ENCODE results near the gene NOX5. TPM values are rescaled to one million over a fixed set of nuclear protein-coding genes. Genes with fewer than 3 reads are reported as not detected.

The NOX5 gene
- total and polyA plus RNA-seq, 2 donors (not counting 1 experiment from before 2014, with no cell fraction given), result 0.01 to 0.05 TPM

GRCh38 chr15:69082554-69082953 lies 68.1 kb downstream of the NOX5 start:
- no peaks in the 10 kb centered on the region for H3K4me1 Mint-ChIP-seq
- H3K27ac ChIP-seq (ENCODE audit: low read length in 2 of 2), result no peak overlapping the region
- no peak overlapping the region for H3K4me2 ChIP-seq (replicated peaks; ENCODE audit: low read depth, low read length, poor library complexity, severe bottlenecking)
- H3K36me3 ChIP-seq (replicated peaks in 1 of 2; ENCODE audit: control extremely low read depth in 1 of 2, control insufficient read depth in 1 of 2, extremely low read depth in 1 of 2, insufficient read depth in 2 of 2, low read length in 1 of 2), result no peaks in the 10 kb centered on the region
- intact Hi-C loops (cut with micrococcal nuclease), result no loop called here
- no peaks in the 10 kb centered on the region for H3K9me3 Mint-ChIP-seq (ENCODE audit: insufficient read depth)
- H3K4me3 Mint-ChIP-seq, result no peak overlapping the region
- no peaks in the 10 kb centered on the region for H4K20me1 ChIP-seq (ENCODE audit: control insufficient read depth, insufficient read depth, low read length, poor library complexity, severe bottlenecking)
- TF ChIP-seq CTCF (IDR thresholded peaks at IDR 0.05) (no peak), EZH2 (IDR thresholded peaks at IDR 0.05; ENCODE audit: borderline replicate concordance, insufficient read depth, low read depth, low read length, poor library complexity, severe bottlenecking) (no peak)
- no peaks in the 10 kb centered on the region for H3K79me2 ChIP-seq (ENCODE audit: control insufficient read depth, insufficient read depth, low read length)
- no peak overlapping the region for H3K4me3 ChIP-seq (ENCODE audit: control extremely low read depth in 1 of 5, extremely low read depth in 1 of 5, insufficient read depth in 1 of 5, low read depth in 2 of 5, low read length in 4 of 5)
- no peak overlapping the region for H3K9ac ChIP-seq (ENCODE audit: low read length)
- H3K4me1 ChIP-seq (ENCODE audit: control insufficient read depth in 2 of 2, insufficient read depth in 2 of 2, low read length in 2 of 2), result no peaks in the 10 kb centered on the region
- no peak overlapping the region for H3K27ac Mint-ChIP-seq
- H3K27me3 Mint-ChIP-seq, result peaks cover 44% of the 10 kb centered on the region
- no peaks in the 10 kb centered on the region for H3K9me3 ChIP-seq (ENCODE audit: control extremely low read depth in 1 of 3, control insufficient read depth in 2 of 3, insufficient read depth in 1 of 3, low read length in 2 of 3)
- no peak overlapping the region for H2AFZ ChIP-seq (ENCODE audit: insufficient read depth, low read depth, low read length, poor library complexity, severe bottlenecking)
- ATAC-seq (ENCODE audit: low read depth), result no peak
- no peak for DNase-seq
- no CpG with 5 or more reads among the region's 3 CpGs for WGBS (ENCODE audit: insufficient coverage)
- POLR2A ChIA-PET, result no interaction called here
- H3K27me3 ChIP-seq (replicated peaks in 1 of 4; ENCODE audit: control extremely low read depth in 1 of 4, control insufficient read depth in 3 of 4, insufficient read depth in 4 of 4, low read length in 3 of 4), result peaks cover 0 to 6% (median 0%) of the 10 kb centered on the region in 4 experiments
- CTCF ChIA-PET, result no interaction called here

- WGBS (ENCODE audit: insufficient coverage), result 58% methylated on average over 2 of the region's 2 CpGs
- Histone ChIP-seq H3K27me3 (replicated peaks in 1 of 4; ENCODE audit: control extremely low read depth in 1 of 4, control insufficient read depth in 3 of 4, insufficient read depth in 4 of 4, low read length in 3 of 4) (peaks cover 0 to 9% (median 0%) of the 10 kb centered on the region in 4 experiments), H3K4me2 (replicated peaks; ENCODE audit: low read depth, low read length, poor library complexity, severe bottlenecking) (no peak overlapping the region), H4K20me1 (ENCODE audit: control insufficient read depth, insufficient read depth, low read length, poor library complexity, severe bottlenecking) (no peaks in the 10 kb centered on the region), H3K9me3 (ENCODE audit: control extremely low read depth in 1 of 3, control insufficient read depth in 2 of 3, insufficient read depth in 1 of 3, low read length in 2 of 3) (no peaks in the 10 kb centered on the region), H3K79me2 (ENCODE audit: control insufficient read depth, insufficient read depth, low read length) (no peaks in the 10 kb centered on the region), H3K36me3 (replicated peaks in 1 of 2; ENCODE audit: control extremely low read depth in 1 of 2, control insufficient read depth in 1 of 2, extremely low read depth in 1 of 2, insufficient read depth in 2 of 2, low read length in 1 of 2) (no peaks in the 10 kb centered on the region), H2AFZ (ENCODE audit: insufficient read depth, low read depth, low read length, poor library complexity, severe bottlenecking) (no peak overlapping the region), H3K27ac (ENCODE audit: low read length in 2 of 2) (no peak overlapping the region), H3K4me3 (ENCODE audit: control extremely low read depth in 1 of 5, extremely low read depth in 1 of 5, insufficient read depth in 1 of 5, low read depth in 2 of 5, low read length in 4 of 5) (no peak overlapping the region), H3K9ac (ENCODE audit: low read length) (no peak overlapping the region), H3K4me1 (ENCODE audit: control insufficient read depth in 2 of 2, insufficient read depth in 2 of 2, low read length in 2 of 2) (no peaks in the 10 kb centered on the region)
- peaks cover 58% of the 10 kb centered on the region for H3K27me3 Mint-ChIP-seq
- H3K4me3 Mint-ChIP-seq, result no peak overlapping the region
- H3K4me1 Mint-ChIP-seq, result no peaks in the 10 kb centered on the region
- ATAC-seq (ENCODE audit: low read depth) (no peak), DNase-seq (no peak)
- TF ChIP-seq CTCF (IDR thresholded peaks at IDR 0.05) (no peak), EZH2 (IDR thresholded peaks at IDR 0.05; ENCODE audit: borderline replicate concordance, insufficient read depth, low read depth, low read length, poor library complexity, severe bottlenecking) (no peak)
- ChIA-PET CTCF (no interaction called here), POLR2A (no interaction called here)
- H3K9me3 Mint-ChIP-seq (ENCODE audit: insufficient read depth), result no peaks in the 10 kb centered on the region
- intact Hi-C loops (cut with micrococcal nuclease), result no loop called here
- H3K27ac Mint-ChIP-seq, result no peak overlapping the region
Observed at GRCh38 chr15:69084404-69085030, 70.0 kb downstream of the NOX5 start.
